ENCODE measurements around the gene UQCRC2. TPM values are rescaled to one million over a fixed set of nuclear protein-coding genes. Genes with fewer than 3 reads are reported as not detected.
"Not testable (repeated sequence)": the region's sequence is repeated elsewhere in the genome, so short reads cannot be mapped to it uniquely, and the experiment has no call there.

The UQCRC2 gene
- total RNA-seq, 1 donor from 2014 or later, result 66.3 TPM

GRCh38 chr16:22001591-22001990 lies 48.4 kb downstream of the UQCRC2 start:
- H3K9me3 ChIP-seq, result no peaks in the 10 kb centered on the region
- H3K4me1 ChIP-seq, result peaks cover 0 to 5% of the 10 kb centered on the region in 2 donors
- H3K27me3 ChIP-seq, result no peaks in the 10 kb centered on the region
- no peak overlapping the region for H3K27ac ChIP-seq
- intact Hi-C loops (cut with DNase I), result loop anchor here (1.0 kb wide), 3 partner anchors 8 to 188 kb away; no protein-coding TSS in a partner anchor
- peak overlapping the region in 1 of 2 donors; percentile 28 for H3K4me3 ChIP-seq
- TF ChIP-seq, protein P1, sequence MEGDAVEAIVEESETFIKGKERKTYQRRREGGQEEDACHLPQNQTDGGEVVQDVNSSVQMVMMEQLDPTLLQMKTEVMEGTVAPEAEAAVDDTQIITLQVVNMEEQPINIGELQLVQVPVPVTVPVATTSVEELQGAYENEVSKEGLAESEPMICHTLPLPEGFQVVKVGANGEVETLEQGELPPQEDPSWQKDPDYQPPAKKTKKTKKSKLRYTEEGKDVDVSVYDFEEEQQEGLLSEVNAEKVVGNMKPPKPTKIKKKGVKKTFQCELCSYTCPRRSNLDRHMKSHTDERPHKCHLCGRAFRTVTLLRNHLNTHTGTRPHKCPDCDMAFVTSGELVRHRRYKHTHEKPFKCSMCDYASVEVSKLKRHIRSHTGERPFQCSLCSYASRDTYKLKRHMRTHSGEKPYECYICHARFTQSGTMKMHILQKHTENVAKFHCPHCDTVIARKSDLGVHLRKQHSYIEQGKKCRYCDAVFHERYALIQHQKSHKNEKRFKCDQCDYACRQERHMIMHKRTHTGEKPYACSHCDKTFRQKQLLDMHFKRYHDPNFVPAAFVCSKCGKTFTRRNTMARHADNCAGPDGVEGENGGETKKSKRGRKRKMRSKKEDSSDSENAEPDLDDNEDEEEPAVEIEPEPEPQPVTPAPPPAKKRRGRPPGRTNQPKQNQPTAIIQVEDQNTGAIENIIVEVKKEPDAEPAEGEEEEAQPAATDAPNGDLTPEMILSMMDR (IDR thresholded peaks at IDR 0.05), result no peak
- DNase-seq (ENCODE audit: low spot score in 2 of 2), result no peak
- no peaks in the 10 kb centered on the region for H3K36me3 ChIP-seq

DNA sequence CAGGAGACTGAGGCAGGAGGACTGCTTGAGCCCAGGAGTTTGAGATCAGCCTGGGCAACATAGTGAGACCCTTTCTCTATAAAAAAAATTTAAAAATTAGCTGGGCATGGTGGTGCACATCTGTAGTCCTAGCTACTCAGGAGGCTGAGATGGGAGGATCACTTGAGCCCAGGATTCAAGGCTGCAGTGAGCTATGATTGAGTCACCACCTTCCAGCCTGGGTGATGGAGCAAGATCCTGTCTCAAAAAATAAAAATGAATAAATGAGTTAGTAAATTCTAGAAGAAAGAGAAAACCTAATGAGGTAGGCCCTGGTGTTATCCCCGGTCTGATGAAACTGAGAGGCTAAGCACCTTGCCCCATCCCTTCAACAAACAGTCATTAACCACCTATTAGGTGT lies 48.9 kb downstream of the UQCRC2 start:
- H3K36me3 ChIP-seq; DNase-seq (ENCODE audit: low spot score in 2 of 2); H3K4me3 ChIP-seq; H3K27me3 ChIP-seq; H3K27ac ChIP-seq; H3K4me1 ChIP-seq; intact Hi-C loops (cut with DNase I); H3K9me3 ChIP-seq: not testable (repeated sequence)

- Histone ChIP-seq H3K36me3 (no peaks in the 10 kb centered on the region), H3K9me3 (no peaks in the 10 kb centered on the region), H3K27ac (no peak overlapping the region), H3K4me3 (no peak overlapping the region), H3K4me1 (peaks cover 2 to 10% of the 10 kb centered on the region in 2 donors), H3K27me3 (no peaks in the 10 kb centered on the region)
- DNase-seq (ENCODE audit: low spot score in 2 of 2), result no peak
- intact Hi-C loops (cut with DNase I), result no loop called here
- TF ChIP-seq, protein P1 (IDR thresholded peaks at IDR 0.05), result no peak
Observed at GRCh38 chr16:22003195-22003594, 50.0 kb downstream of the UQCRC2 start.

GRCh38 chr16:22004341-22004740 lies 51.2 kb downstream of the UQCRC2 start:
- H3K4me3 ChIP-seq, result no peak overlapping the region
- TF ChIP-seq, protein P1 (IDR thresholded peaks at IDR 0.05), result no peak
- H3K9me3 ChIP-seq, result no peaks in the 10 kb centered on the region
- H3K27ac ChIP-seq, result no peak overlapping the region
- no peaks in the 10 kb centered on the region for H3K36me3 ChIP-seq
- peaks cover 7 to 16% of the 10 kb centered on the region in 2 donors for H3K4me1 ChIP-seq
- H3K27me3 ChIP-seq, result no peaks in the 10 kb centered on the region
- intact Hi-C loops (cut with DNase I), result no loop called here
- DNase-seq (ENCODE audit: low spot score in 2 of 2), result no peak

GRCh38 chr16:22005746-22006145 lies 52.6 kb downstream of the UQCRC2 start:
- TF ChIP-seq, protein P1 (IDR thresholded peaks at IDR 0.05), result no peak
- Histone ChIP-seq H3K36me3 (no peaks in the 10 kb centered on the region), H3K27ac (no peak overlapping the region), H3K27me3 (no peaks in the 10 kb centered on the region), H3K4me1 (peaks cover 7 to 20% of the 10 kb centered on the region in 2 donors), H3K9me3 (no peaks in the 10 kb centered on the region), H3K4me3 (no peak overlapping the region)
- no peak for DNase-seq (ENCODE audit: low spot score in 2 of 2)
- intact Hi-C loops (cut with DNase I), result loop anchor here (2.0 to 5.0 kb wide), 2 partner anchors 53 to 292 kb away; partner anchors contain the start of genes POLR3E and UQCRC2

DNA sequence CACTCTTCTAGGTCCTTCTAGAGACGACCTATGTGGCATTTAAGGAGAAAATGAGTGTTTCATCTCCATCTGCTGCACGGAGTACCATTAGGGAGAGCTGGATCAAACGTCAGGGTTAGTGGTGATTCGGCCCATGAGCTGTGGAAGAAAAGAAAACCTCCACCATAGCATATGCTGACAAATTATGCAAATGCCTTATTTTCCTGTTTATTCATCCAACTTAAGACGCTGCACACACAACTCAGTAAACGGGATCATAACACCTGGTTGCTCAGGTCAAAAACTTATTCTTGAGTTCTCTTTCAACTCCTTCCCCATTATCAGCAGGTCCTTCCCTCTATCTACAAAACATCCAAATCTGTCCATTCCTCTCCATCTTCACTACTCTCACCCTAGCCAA lies 53.5 kb downstream of the UQCRC2 start:
- intact Hi-C loops (cut with DNase I), result loop anchor here (2.0 to 5.0 kb wide), 2 partner anchors 54 to 291 kb away; partner anchors contain the start of genes POLR3E and UQCRC2

More for the DNA sequence above, 53.5 kb downstream of the UQCRC2 start:
- H3K36me3 ChIP-seq, result no peaks in the 10 kb centered on the region
- no peak for DNase-seq (ENCODE audit: low spot score in 2 of 2)
- peaks cover 7 to 15% of the 10 kb centered on the region in 2 donors for H3K4me1 ChIP-seq
- H3K4me3 ChIP-seq, result peak overlapping the region in 1 of 2 donors; percentile 87
- TF ChIP-seq, protein P1 (IDR thresholded peaks at IDR 0.05), result no peak
- no peaks in the 10 kb centered on the region for H3K9me3 ChIP-seq
- H3K27me3 ChIP-seq, result no peaks in the 10 kb centered on the region
- H3K27ac ChIP-seq, result no peak overlapping the region

All from ascending aorta (tissue), 2 donors.